DMS53 treated with DMSO at 0.1 percent for 48 hours (cell line): ENCODE results near the gene CENPT.
A peak's percentile ranks its signal among the peaks of the same experiment; 100 is the strongest.
"Not testable (repeated sequence)": the region's sequence is repeated elsewhere in the genome, so short reads cannot be mapped to it uniquely, and the experiment has no call there.

Experiments used
- DNase-seq: peaks from one replicate; lab custom pipeline; 2025; ENCODE audit not compliant: unreplicated experiment; lab: John Stamatoyannopoulos, UW

Gene CENPT

GRCh38 chr16:67848118-67848517, 625 bp upstream of the CENPT start:
- DNase-seq: no peak

GRCh38 chr16:67846320-67847063, 1.0 kb downstream of the CENPT start, which contains the start of gene NUTF2:
Gene NUTF2 (plus strand): TSS chr16:67846933. CDS start chr16:67865131, 18,198 bp downstream.
- peak; percentile 77 for DNase-seq

- DNase-seq: no peak
Measured at GRCh38 chr16:67846063-67846319, 1.5 kb downstream of the CENPT start.

- DNase-seq: no peak
Measured at GRCh38 chr16:67845291-67846062, 2.0 kb downstream of the CENPT start.

- no peak for DNase-seq
Measured at GRCh38 chr16:67844497-67844896, 3.0 kb downstream of the CENPT start.

GRCh38 chr16:67843343-67843765, 4.1 kb downstream of the CENPT start:
- DNase-seq: no peak

- peak; percentile 4 for DNase-seq
Measured at GRCh38 chr16:67842509-67843342, 4.8 kb downstream of the CENPT start.

GRCh38 chr16:67841816-67842508, 5.5 kb downstream of the CENPT start, which contains the start of gene THAP11:
Gene THAP11 (plus strand): TSS chr16:67842320. CDS start chr16:67842555, 235 bp downstream.
- DNase-seq: peak; percentile 81

- no peak for DNase-seq
Measured at GRCh38 chr16:67841198-67841815, 6.2 kb downstream of the CENPT start.

GRCh38 chr16:67837811-67838210, 9.7 kb downstream of the CENPT start:
- DNase-seq: no peak

- not testable (repeated sequence) for DNase-seq
Measured at GRCh38 chr16:67837190-67837589, 10.3 kb downstream of the CENPT start.

GRCh38 chr16:67834242-67834614, 13.3 kb downstream of the CENPT start:
- no peak for DNase-seq

GRCh38 chr16:67833415-67834241, 13.9 kb downstream of the CENPT start:
- peak; percentile 71 for DNase-seq

GRCh38 chr16:67833030-67833414, 14.5 kb downstream of the CENPT start:
- DNase-seq: no peak

- no peak for DNase-seq
Measured at GRCh38 chr16:67828651-67829050, 18.8 kb downstream of the CENPT start.

GRCh38 chr16:67825906-67826305, 21.6 kb downstream of the CENPT start:
- DNase-seq: no peak

GRCh38 chr16:67825119-67825518, 22.4 kb downstream of the CENPT start:
- DNase-seq: no peak

GRCh38 chr16:67822511-67822910, 25.0 kb downstream of the CENPT start:
- DNase-seq: no peak

GRCh38 chr16:67820608-67821259, 26.8 kb downstream of the CENPT start:
- no peak for DNase-seq
